Gastrocnemius medialis (tissue), 4 donors: ENCODE measurements around the gene VCPKMT. TPM values are rescaled to one million over a fixed set of nuclear protein-coding genes. Genes with fewer than 3 reads are reported as not detected.

Experiments
- ATAC-seq, 2 donors: fragments of 150-250 bp; one replicate each; pipeline ENCODE4 v1.9.1; 2016
- DNase-seq, 2 donors: peaks; one replicate each; pipeline ENCODE4 v3.0.0-alpha.2; 2019
- H3K27ac ChIP-seq, 4 donors: fragments of 200-600 bp; sonication (generic); 1 replicate in 1 of 4; 2 replicates in 3 of 4; pipeline ENCODE4 v1.5.1; 2016 to 2018; ENCODE audit warnings: mild to moderate bottlenecking in 2 of 4, moderate library complexity in 1 of 4
- H3K27me3 ChIP-seq, 3 donors: fragments of 200-600 bp; sonication (generic) in 2 of 3; 1 replicate in 1 of 3; 2 replicates in 2 of 3; pipeline versions ENCODE4 v1.5.1 to v1.6.0; 2016 to 2019; ENCODE audit warnings: mild to moderate bottlenecking in 1 of 3, moderate library complexity in 1 of 3
- H3K36me3 ChIP-seq, 2 donors: fragments of 200-600 bp; sonication (generic) in 1 of 2; one replicate each; pipeline ENCODE4 v1.5.1; 2017 to 2018
- H3K4me1 ChIP-seq, 2 donors: fragments of 200-600 bp; sonication (generic) in 1 of 2; one replicate each; pipeline ENCODE4 v1.5.1; 2016 to 2017; ENCODE audit warnings: mild to moderate bottlenecking in 2 of 2
- H3K4me3 ChIP-seq, 4 donors: fragments of 200-600 bp; sonication (generic) in 3 of 4; 1 replicate in 1 of 4; 2 replicates in 3 of 4; pipeline ENCODE4 v1.5.1; 2016 to 2019; ENCODE audit warnings: mild to moderate bottlenecking in 2 of 4
- H3K9me3 ChIP-seq, 3 donors: fragments of 200-600 bp; sonication (generic) in 2 of 3; 1 replicate in 1 of 3; 2 replicates in 2 of 3; pipeline ENCODE4 v1.5.1; 2016 to 2019
- CTCF ChIP-seq, 5 experiments: fragments of 450-650 bp in 3 of 5; fragments of 200-600 bp in 2 of 5; sonication (generic) in 2 of 5; IDR thresholded peaks in 4 of 5; conservative IDR thresholded peaks in 1 of 5; 1 replicate in 4 of 5; 2 replicates in 1 of 5; pipeline ENCODE4 v1.5.1; 2016 to 2019; ENCODE audit warnings: antibody characterized with exemption in 5 of 5, mild to moderate bottlenecking in 3 of 5, moderate library complexity in 3 of 5
- POLR2A ChIP-seq, 2 donors: fragments of 450-650 bp; IDR thresholded peaks; one replicate each; pipeline ENCODE4 v1.6.1; 2017; ENCODE audit warnings: antibody characterized with exemption in 2 of 2, mild to moderate bottlenecking in 2 of 2, moderate library complexity in 2 of 2
- in situ Hi-C, 4 donors: fragments of 200-750 bp; cut with MboI; loops; one replicate each; pipeline versions ENCODE4 v1.15.0 to v1.8.0; 2017; ENCODE audit warnings: low sequenced_read_pairs in 4 of 4
- intact Hi-C: fragments of 100-400 bp; cut with DNase I; formaldehyde crosslinking; loops from one replicate; pipeline ENCODE4 v1.15.1; 2023; ENCODE audit warnings: low total_unique reads
- total RNA-seq, 4 donors: library from RNA; depleted of rRNA; stranded (reverse); fragments of >200 nt; gene quantifications; one replicate each; pipeline versions ENCODE4 v1.1.0 to v1.2.3, GENCODE V29; 2016

VCPKMT gene
- total RNA-seq, 4 donors from 2014 or later = 2.2 to 7.3 (median 4.9) TPM

DNA sequence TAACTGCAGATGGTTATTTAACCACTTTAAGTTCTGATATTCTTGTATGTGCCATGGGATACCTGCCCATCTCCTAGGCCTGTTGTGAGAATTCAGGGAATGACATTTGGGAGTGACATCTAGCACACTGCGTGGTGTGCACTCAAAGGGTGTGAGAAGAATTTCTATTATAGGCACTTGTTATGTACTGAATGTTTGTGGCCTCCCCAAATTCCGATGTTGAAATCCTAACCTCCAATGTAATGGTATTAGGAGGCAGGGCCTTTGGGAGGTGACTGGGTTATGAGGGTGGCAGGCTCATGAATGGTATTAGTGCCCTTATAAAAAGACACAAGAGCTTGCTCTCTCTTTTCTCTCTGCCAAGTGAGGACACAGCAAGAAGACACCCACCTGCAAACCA, 27.6 kb downstream of the VCPKMT start:
- H3K4me1 ChIP-seq = no peaks in the 10 kb centered on the region
- H3K36me3 ChIP-seq = no peaks in the 10 kb centered on the region
- no peaks in the 10 kb centered on the region for H3K27me3 ChIP-seq
- DNase-seq = no peak
- no peaks in the 10 kb centered on the region for H3K9me3 ChIP-seq
- H3K27ac ChIP-seq = no peak overlapping the region
- no peak overlapping the region for H3K4me3 ChIP-seq
- no peak for TF ChIP-seq CTCF (IDR thresholded peaks at IDR 0.05 in 4 of 5, conservative IDR thresholded peaks at IDR 0.05 in 1 of 5)
- TF ChIP-seq POLR2A (IDR thresholded peaks at IDR 0.05) = no peak
- no peak for ATAC-seq
- intact Hi-C loops = no loop called here
- in situ Hi-C loops = no loop called here

- no peak for ATAC-seq
- intact Hi-C loops (no loop called here), in situ Hi-C loops (no loop called here)
- Histone ChIP-seq H3K27ac (no peak overlapping the region), H3K4me3 (no peak overlapping the region), H3K4me1 (no peaks in the 10 kb centered on the region), H3K36me3 (no peaks in the 10 kb centered on the region), H3K27me3 (no peaks in the 10 kb centered on the region), H3K9me3 (no peaks in the 10 kb centered on the region)
- no peak for DNase-seq
- TF ChIP-seq POLR2A (IDR thresholded peaks at IDR 0.05) (no peak), CTCF (IDR thresholded peaks at IDR 0.05 in 4 of 5, conservative IDR thresholded peaks at IDR 0.05 in 1 of 5) (no peak)
These were observed 28.3 kb downstream of the VCPKMT start for GRCh38 chr14:50088117-50088515.

- ATAC-seq (no peak), DNase-seq (no peak)
- TF ChIP-seq POLR2A (IDR thresholded peaks at IDR 0.05) (no peak), CTCF (IDR thresholded peaks at IDR 0.05 in 4 of 5, conservative IDR thresholded peaks at IDR 0.05 in 1 of 5) (no peak)
- Histone ChIP-seq H3K27ac (no peak overlapping the region), H3K27me3 (no peaks in the 10 kb centered on the region), H3K9me3 (no peaks in the 10 kb centered on the region), H3K36me3 (no peaks in the 10 kb centered on the region), H3K4me1 (no peaks in the 10 kb centered on the region), H3K4me3 (no peak overlapping the region)
- intact Hi-C loops (no loop called here), in situ Hi-C loops (no loop called here)
These were observed 28.8 kb downstream of the VCPKMT start for GRCh38 chr14:50087341-50088116.

GRCh38 chr14:50086321-50086711, 30.1 kb downstream of the VCPKMT start:
- Histone ChIP-seq H3K27me3 (no peaks in the 10 kb centered on the region), H3K9me3 (no peaks in the 10 kb centered on the region), H3K36me3 (no peaks in the 10 kb centered on the region), H3K4me1 (no peaks in the 10 kb centered on the region), H3K4me3 (no peak overlapping the region), H3K27ac (no peak overlapping the region)
- TF ChIP-seq CTCF (IDR thresholded peaks at IDR 0.05 in 4 of 5, conservative IDR thresholded peaks at IDR 0.05 in 1 of 5) (no peak), POLR2A (IDR thresholded peaks at IDR 0.05) (no peak)
- DNase-seq (no peak), ATAC-seq (no peak)
- in situ Hi-C loops (no loop called here), intact Hi-C loops (no loop called here)
